ENCODE results near the gene LRBA. TPM values are rescaled to one million over a fixed set of nuclear protein-coding genes. Genes with fewer than 3 reads are reported as not detected.

Gene LRBA
- total RNA-seq, 1 donor from 2014 or later, result 46.2 TPM

GRCh38 chr4:150375025-150375424 lies 640.1 kb downstream of the LRBA start:
- intact Hi-C loops (cut with DNase I), result no loop called here
- Histone ChIP-seq H3K4me3 (no peak overlapping the region), H3K9me3 (no peaks in the 10 kb centered on the region), H3K27ac (no peak overlapping the region), H3K27me3 (ENCODE audit: low read depth) (no peaks in the 10 kb centered on the region), H3K4me1 (no peaks in the 10 kb centered on the region), H3K36me3 (no peaks in the 10 kb centered on the region)
- no peak for TF ChIP-seq CTCF (IDR thresholded peaks at IDR 0.05)
- ATAC-seq (no peak), DNase-seq (no peak)

GRCh38 chr4:150371869-150372268 lies 643.2 kb downstream of the LRBA start:
- intact Hi-C loops (cut with DNase I), result no loop called here
- Histone ChIP-seq H3K4me1 (no peaks in the 10 kb centered on the region), H3K27me3 (ENCODE audit: low read depth) (no peaks in the 10 kb centered on the region), H3K4me3 (no peak overlapping the region), H3K36me3 (no peaks in the 10 kb centered on the region), H3K27ac (no peak overlapping the region), H3K9me3 (no peaks in the 10 kb centered on the region)
- no peak for TF ChIP-seq CTCF (IDR thresholded peaks at IDR 0.05)
- DNase-seq, result no peak
- ATAC-seq, result no peak

- DNase-seq (no peak), ATAC-seq (no peak)
- H3K27ac ChIP-seq, result no peak overlapping the region
- no peaks in the 10 kb centered on the region for H3K4me1 ChIP-seq
- no peaks in the 10 kb centered on the region for H3K9me3 ChIP-seq
- no peaks in the 10 kb centered on the region for H3K27me3 ChIP-seq (ENCODE audit: low read depth)
- intact Hi-C loops (cut with DNase I), result no loop called here
- TF ChIP-seq CTCF (IDR thresholded peaks at IDR 0.05), result no peak
- no peaks in the 10 kb centered on the region for H3K36me3 ChIP-seq
- no peak overlapping the region for H3K4me3 ChIP-seq
Observed at GRCh38 chr4:150369434-150370380, 645.4 kb downstream of the LRBA start.

- no peak overlapping the region for H3K4me3 ChIP-seq
- no peak for ATAC-seq
- no peaks in the 10 kb centered on the region for H3K9me3 ChIP-seq
- intact Hi-C loops (cut with DNase I), result no loop called here
- H3K36me3 ChIP-seq, result no peaks in the 10 kb centered on the region
- no peaks in the 10 kb centered on the region for H3K27me3 ChIP-seq (ENCODE audit: low read depth)
- no peak for DNase-seq
- H3K4me1 ChIP-seq, result no peaks in the 10 kb centered on the region
- TF ChIP-seq CTCF (IDR thresholded peaks at IDR 0.05), result no peak
- no peak overlapping the region for H3K27ac ChIP-seq
Observed at GRCh38 chr4:150368667-150369066, 646.4 kb downstream of the LRBA start.

- H3K27me3 ChIP-seq (ENCODE audit: low read depth), result no peaks in the 10 kb centered on the region
- no peak for DNase-seq
- ATAC-seq, result no peak
- TF ChIP-seq CTCF (IDR thresholded peaks at IDR 0.05), result no peak
- no peaks in the 10 kb centered on the region for H3K9me3 ChIP-seq
- intact Hi-C loops (cut with DNase I), result no loop called here
- no peaks in the 10 kb centered on the region for H3K4me1 ChIP-seq
- no peak overlapping the region for H3K4me3 ChIP-seq
- no peak overlapping the region for H3K27ac ChIP-seq
- H3K36me3 ChIP-seq, result no peaks in the 10 kb centered on the region
Observed at GRCh38 chr4:150367326-150367725, 647.8 kb downstream of the LRBA start.

Measured in lower lobe of right lung (tissue), 2 donors.